Measurements from ENCODE around the gene MPO. TPM values are rescaled to one million over a fixed set of nuclear protein-coding genes. Genes with fewer than 3 reads are reported as not detected.

MPO gene
- total and polyA plus RNA-seq, 12 donors = 0.07 to 2.5 (median 0.18) TPM; not detected in 2

DNA sequence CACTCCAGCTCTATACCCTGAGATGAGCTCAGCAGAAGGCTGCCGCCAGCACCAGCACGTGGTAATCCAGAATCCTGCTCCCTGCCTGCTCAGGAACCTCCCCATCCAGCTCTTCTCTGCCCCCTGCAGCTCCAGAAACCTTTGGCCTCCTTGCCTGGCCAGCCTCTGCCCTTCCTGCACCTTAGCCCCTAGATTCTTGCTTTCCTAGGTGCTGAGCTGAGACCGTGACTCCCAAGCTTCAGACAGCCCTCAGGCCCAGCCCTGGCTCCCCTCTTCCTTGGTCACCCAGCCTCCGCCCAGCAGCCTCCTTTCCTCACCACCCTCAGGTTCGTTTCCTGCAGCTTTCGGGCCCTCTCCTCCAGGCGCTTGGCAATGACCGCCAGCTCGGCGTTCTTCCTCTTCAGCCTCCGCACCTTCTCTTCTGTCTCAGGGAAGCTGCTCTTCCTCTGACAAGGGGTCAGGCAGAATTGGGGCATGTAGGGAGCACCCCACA, 45.3 kb upstream of the MPO start:
- Histone ChIP-seq H3K4me1 (peaks cover 0 to 18% (median 6%) of the 10 kb centered on the region in 9 donors), H3K27ac (no peak overlapping the region), H3K36me3 (peaks cover 0 to 10% (median 0%) of the 10 kb centered on the region in 9 donors), H3K4me3 (no peak overlapping the region), H3K27me3 (peaks cover 0 to 67% (median 44%) of the 10 kb centered on the region in 7 donors), H3K9me3 (no peaks in the 10 kb centered on the region)
- intact Hi-C loops (cut with DNase I) = no loop called here
- TF ChIP-seq, protein P1, sequence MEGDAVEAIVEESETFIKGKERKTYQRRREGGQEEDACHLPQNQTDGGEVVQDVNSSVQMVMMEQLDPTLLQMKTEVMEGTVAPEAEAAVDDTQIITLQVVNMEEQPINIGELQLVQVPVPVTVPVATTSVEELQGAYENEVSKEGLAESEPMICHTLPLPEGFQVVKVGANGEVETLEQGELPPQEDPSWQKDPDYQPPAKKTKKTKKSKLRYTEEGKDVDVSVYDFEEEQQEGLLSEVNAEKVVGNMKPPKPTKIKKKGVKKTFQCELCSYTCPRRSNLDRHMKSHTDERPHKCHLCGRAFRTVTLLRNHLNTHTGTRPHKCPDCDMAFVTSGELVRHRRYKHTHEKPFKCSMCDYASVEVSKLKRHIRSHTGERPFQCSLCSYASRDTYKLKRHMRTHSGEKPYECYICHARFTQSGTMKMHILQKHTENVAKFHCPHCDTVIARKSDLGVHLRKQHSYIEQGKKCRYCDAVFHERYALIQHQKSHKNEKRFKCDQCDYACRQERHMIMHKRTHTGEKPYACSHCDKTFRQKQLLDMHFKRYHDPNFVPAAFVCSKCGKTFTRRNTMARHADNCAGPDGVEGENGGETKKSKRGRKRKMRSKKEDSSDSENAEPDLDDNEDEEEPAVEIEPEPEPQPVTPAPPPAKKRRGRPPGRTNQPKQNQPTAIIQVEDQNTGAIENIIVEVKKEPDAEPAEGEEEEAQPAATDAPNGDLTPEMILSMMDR (IDR thresholded peaks at IDR 0.05) = no peak
- WGBS, 2 donors = 73 to 76% methylated on average over 11 of the region's 11 CpGs
- no peak for ATAC-seq
- no peak for DNase-seq

DNA sequence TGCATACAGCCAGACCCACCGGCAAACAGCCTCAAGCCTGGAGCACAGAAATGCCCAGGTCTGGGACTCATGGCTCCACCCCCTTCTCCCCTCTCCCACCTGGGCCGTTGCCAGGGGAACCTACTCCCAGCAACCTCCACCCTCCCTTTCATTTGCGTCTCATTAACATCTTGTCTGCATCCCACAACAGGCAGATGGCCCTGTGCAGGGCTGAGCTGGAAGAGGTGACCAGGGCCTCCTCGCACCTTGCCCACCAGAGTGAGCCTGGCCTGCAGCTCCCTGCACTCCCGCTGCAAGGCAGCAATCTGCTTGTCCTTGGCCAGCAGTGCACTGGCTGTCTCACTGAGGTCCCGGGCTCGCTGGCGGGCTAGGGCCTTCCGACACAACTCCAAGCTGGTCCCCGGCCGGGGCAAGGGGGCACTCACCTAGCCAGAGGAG, 44.6 kb upstream of the MPO start:
- Histone ChIP-seq H3K9me3 (no peaks in the 10 kb centered on the region), H3K27ac (no peak overlapping the region), H3K4me3 (peak overlapping the region in 2 of 10 donors; percentile 61 to 67), H3K27me3 (peaks cover 0 to 60% (median 44%) of the 10 kb centered on the region in 7 donors), H3K4me1 (peaks cover 0 to 18% (median 6%) of the 10 kb centered on the region in 9 donors), H3K36me3 (peaks cover 0 to 2% (median 0%) of the 10 kb centered on the region in 9 donors)
- DNase-seq (no peak), ATAC-seq (no peak)
- intact Hi-C loops (cut with DNase I) = no loop called here
- WGBS, 2 donors = 70 to 79% methylated on average over 11 of the region's 11 CpGs
- TF ChIP-seq, protein P1 (IDR thresholded peaks at IDR 0.05) = no peak

DNA sequence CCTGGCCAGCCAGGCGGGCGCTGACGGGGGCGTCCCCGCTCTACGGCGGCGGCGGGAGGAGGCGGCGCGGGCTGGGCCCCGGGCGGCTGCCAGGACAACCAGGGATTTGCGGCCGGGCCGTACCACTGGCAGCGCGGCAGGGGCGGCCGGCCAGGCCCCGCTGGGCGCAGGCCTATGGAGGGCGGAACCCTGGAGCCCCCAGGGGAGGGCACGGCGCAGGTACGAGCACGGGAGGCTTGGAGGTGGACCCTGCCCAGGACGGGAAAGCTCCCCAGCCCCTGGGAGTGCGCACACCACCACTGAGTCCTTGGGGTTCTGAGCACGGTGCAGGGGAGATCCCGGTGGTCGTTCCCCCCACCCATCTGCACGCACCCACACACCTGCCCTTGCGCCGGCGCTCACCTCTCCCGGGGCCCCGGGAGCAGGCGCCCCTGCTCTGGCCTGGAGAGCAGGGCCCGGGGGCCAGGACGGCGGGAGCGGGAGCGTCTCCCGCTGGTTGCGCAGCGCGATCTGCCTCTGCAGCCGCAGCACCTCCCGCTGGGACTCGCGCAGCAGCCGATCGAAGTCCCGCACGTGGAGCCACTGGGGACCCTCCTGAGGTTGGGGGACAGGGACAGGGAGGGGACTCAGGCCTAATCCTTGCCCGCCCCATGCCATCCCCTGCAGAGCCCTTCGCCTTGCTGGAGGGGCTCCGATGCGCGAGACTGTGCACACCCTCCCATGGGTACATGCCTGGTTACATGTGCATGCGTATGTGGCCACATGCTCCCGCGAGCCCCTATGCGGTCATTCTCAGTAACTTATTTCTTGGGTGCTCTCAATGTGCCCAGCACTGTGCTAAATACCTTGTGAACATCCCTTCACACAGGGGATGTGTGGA, 43.9 kb upstream of the MPO start:
- peaks cover 0 to 54% (median 38%) of the 10 kb centered on the region in 7 donors for H3K27me3 ChIP-seq
- DNase-seq (peak in 1 of 2 donors; percentile 44), ATAC-seq (peak; percentile 54 to 79 (median 71))
- H3K27ac ChIP-seq = peak overlapping the region in 8 of 10 donors; percentile 39 to 72 (median 56)
- H3K9me3 ChIP-seq = no peaks in the 10 kb centered on the region
- no peaks in the 10 kb centered on the region for H3K36me3 ChIP-seq
- 5 to 6% methylated on average over 60 to 66 of the region's 66 CpGs for WGBS, 2 donors
- H3K4me3 ChIP-seq = peak overlapping the region; percentile 34 to 69 (median 60)
- peaks cover 0 to 18% (median 6%) of the 10 kb centered on the region in 9 donors for H3K4me1 ChIP-seq
- intact Hi-C loops (cut with DNase I) = no loop called here
- TF ChIP-seq, protein P1 (IDR thresholded peaks at IDR 0.05) = no peak

DNA sequence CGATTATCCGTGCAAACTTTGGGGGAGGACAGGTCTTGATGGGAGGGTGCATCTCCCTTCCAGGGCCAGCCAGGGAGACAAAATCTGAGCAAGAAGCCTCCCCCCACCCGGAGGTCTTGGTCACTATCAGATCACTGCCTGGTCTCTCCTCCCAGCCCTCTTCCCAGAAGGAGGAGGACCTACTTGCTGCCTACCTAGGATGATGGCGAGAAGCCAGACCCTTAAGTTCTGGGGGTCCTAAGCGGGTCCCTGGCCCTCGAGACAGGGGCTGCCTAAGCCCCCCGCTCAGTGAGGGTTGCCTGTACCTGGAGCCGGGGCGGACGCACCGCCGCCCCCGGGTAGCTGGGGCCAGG, 43.3 kb upstream of the MPO start:
- Histone ChIP-seq H3K36me3 (no peaks in the 10 kb centered on the region), H3K4me3 (peak overlapping the region; percentile 34 to 69 (median 60)), H3K27me3 (peaks cover 0 to 47% (median 31%) of the 10 kb centered on the region in 7 donors), H3K9me3 (no peaks in the 10 kb centered on the region), H3K27ac (peak overlapping the region in 8 of 10 donors; percentile 39 to 72 (median 56)), H3K4me1 (peaks cover 0 to 15% (median 6%) of the 10 kb centered on the region in 9 donors)
- WGBS, 2 donors = 11 to 15% methylated on average over 13 of the region's 13 CpGs
- TF ChIP-seq, protein P1 (IDR thresholded peaks at IDR 0.05) = no peak
- ATAC-seq (no peak), DNase-seq (no peak)
- intact Hi-C loops (cut with DNase I) = no loop called here

Measured in heart right ventricle (tissue), 16 donors.